ENCODE data around the gene SNX4.

GRCh38 chr3:125434582-125435011, 85.4 kb downstream of the SNX4 start:
- no peak for TF ChIP-seq ESRRA (IDR thresholded peaks at IDR 0.05; ENCODE audit: borderline replicate concordance, low read length)
- TF ChIP-seq CBX8 (IDR thresholded peaks at IDR 0.05): no peak
- TF ChIP-seq RFX5 (IDR thresholded peaks at IDR 0.05): no peak
- TF ChIP-seq CTCF (IDR thresholded peaks at IDR 0.05): no peak
- no peak for TF ChIP-seq MAFK (IDR thresholded peaks at IDR 0.05; ENCODE audit: partially characterized antibody)
- TF ChIP-seq USF2 (IDR thresholded peaks at IDR 0.05): no peak
- no peak for TF ChIP-seq CEBPB (IDR thresholded peaks at IDR 0.05)
- TF ChIP-seq KDM1A (IDR thresholded peaks at IDR 0.05; ENCODE audit: low read depth): no peak
- TF ChIP-seq MAX (IDR thresholded peaks at IDR 0.05): no peak
- no peak for TF ChIP-seq POLR2A (IDR thresholded peaks at IDR 0.05; ENCODE audit: low read length)
- no peak for TF ChIP-seq TP53 (CRISPR knock-in tag; IDR thresholded peaks at IDR 0.05)

Measured in A549 (cell line).